G401 (cell line): ENCODE measurements around the gene TRIM77. TPM values are rescaled to one million over a fixed set of nuclear protein-coding genes. Genes with fewer than 3 reads are reported as not detected.

Experiments used
- total RNA-seq: library from RNA; depleted of rRNA; stranded (reverse); fragments of >200 nt; shearing (Covaris generic); gene quantifications from 2 replicates; pipeline ENCODE4 v1.2.3, GENCODE V29; 2014; rRNA removed

TRIM77 gene
- total RNA-seq, 1 experiment from 2014 or later, result not detected

Other genes with a start within 250 kb of the TRIM77 start
- not detected in 2 replicates for gene NOX4, start 218.9 kb upstream of the TRIM77 start, total RNA-seq
- gene TRIM49, start 98.3 kb downstream of the TRIM77 start, total RNA-seq, result 1.4 and 2.0 TPM in 2 replicates
- 1.6 and 3.4 TPM in 2 replicates for gene TRIM64B, start 168.2 kb downstream of the TRIM77 start, total RNA-seq
- 0.71 TPM in 1 of 2 replicates, not detected in the other for gene TRIM49D1, start 211.9 kb downstream of the TRIM77 start, total RNA-seq
- 1.6 and 2.3 TPM in 2 replicates for gene TRIM49D2, start 213.8 kb downstream of the TRIM77 start, total RNA-seq